ENCODE results near the gene LGALS8.

- TF ChIP-seq, protein P1, sequence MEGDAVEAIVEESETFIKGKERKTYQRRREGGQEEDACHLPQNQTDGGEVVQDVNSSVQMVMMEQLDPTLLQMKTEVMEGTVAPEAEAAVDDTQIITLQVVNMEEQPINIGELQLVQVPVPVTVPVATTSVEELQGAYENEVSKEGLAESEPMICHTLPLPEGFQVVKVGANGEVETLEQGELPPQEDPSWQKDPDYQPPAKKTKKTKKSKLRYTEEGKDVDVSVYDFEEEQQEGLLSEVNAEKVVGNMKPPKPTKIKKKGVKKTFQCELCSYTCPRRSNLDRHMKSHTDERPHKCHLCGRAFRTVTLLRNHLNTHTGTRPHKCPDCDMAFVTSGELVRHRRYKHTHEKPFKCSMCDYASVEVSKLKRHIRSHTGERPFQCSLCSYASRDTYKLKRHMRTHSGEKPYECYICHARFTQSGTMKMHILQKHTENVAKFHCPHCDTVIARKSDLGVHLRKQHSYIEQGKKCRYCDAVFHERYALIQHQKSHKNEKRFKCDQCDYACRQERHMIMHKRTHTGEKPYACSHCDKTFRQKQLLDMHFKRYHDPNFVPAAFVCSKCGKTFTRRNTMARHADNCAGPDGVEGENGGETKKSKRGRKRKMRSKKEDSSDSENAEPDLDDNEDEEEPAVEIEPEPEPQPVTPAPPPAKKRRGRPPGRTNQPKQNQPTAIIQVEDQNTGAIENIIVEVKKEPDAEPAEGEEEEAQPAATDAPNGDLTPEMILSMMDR (IDR thresholded peaks at IDR 0.05; ENCODE audit: insufficient read depth, low read length) = no peak
- TF ChIP-seq REST (IDR thresholded peaks at IDR 0.05; ENCODE audit: insufficient replicate concordance, low read depth) = no peak
- TF ChIP-seq GABPA (IDR thresholded peaks at IDR 0.05; ENCODE audit: low read depth) = no peak
- no peak for TF ChIP-seq POLR2AphosphoS5 (IDR thresholded peaks at IDR 0.05; ENCODE audit: low read depth)
- no peak for TF ChIP-seq SPI1 (IDR thresholded peaks at IDR 0.05; ENCODE audit: borderline replicate concordance, low read depth)
Observed at GRCh38 chr1:236495467-236496112, 28.2 kb upstream of the LGALS8 start.

Measured in HL-60 (cell line).